GM12891 (cell line): Measurements from ENCODE around the gene SHFL.

ENCODE experiments used
- POLR2A ChIP-seq: IDR thresholded peaks from 2 replicates; pipeline ENCODE4 v1.6.1; 2011; ENCODE audit warnings: low read depth, low read length, control low read depth
- POLR2AphosphoS5 ChIP-seq: IDR thresholded peaks from 2 replicates; pipeline ENCODE4 v1.6.1; 2011; ENCODE audit warnings: low read depth, low read length, control low read depth
- SPI1 ChIP-seq: IDR thresholded peaks from 2 replicates; pipeline ENCODE4 v1.6.1; 2011; ENCODE audit warnings: low read depth, low read length, control low read depth
- TAF1 ChIP-seq: IDR thresholded peaks from 2 replicates; pipeline ENCODE4 v1.6.1; 2011; ENCODE audit warnings: low read depth, low read length, control low read depth

DNA sequence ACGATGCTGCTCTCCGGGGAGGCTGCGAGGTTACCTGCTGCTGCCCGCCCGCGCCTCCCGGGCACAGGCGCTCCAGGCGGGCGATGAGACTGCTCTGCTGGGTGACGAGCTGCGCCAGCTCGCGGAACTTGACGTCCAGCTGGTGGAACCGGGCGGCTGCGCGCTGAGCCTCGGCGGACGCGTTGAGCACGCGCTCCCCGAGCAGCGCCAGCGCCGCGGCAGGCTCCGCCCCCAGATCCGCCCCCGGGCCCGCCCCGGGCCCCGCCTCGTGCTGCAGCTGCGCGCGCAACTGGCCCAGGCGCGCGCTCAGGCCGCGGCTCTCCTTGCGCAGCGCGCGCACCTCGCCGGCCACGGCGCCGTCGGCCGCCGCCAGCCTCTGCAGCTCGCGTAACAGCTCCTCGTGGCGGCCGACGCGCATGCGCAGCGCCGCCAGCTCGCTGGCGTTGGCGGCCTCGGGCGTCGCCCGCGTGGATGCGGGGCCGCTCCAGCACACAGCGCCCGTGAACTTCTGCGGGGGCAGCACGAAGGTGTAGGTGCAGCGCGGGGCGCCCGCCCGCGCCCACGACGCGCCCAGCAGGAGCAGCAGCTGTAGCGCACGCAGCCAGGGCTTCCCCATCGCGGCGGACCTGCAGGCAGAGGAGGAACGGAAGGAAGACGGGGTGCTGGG, 10.0 kb downstream of the SHFL start:
- TF ChIP-seq POLR2A (no peak), TAF1 (no peak), POLR2AphosphoS5 (no peak), SPI1 (no peak)
